GM19397 (cell line): ENCODE data around the gene THNSL1.
A peak's percentile ranks its signal among the peaks of the same experiment; 100 is the strongest.
"Not testable (repeated sequence)": the region's sequence is repeated elsewhere in the genome, so short reads cannot be mapped to it uniquely, and the experiment has no call there.

Experiments
- ATAC-seq: cut with Tn5 transposase; IDR thresholded peaks from one replicate; pipeline ENCODE4 v1.9.1; 2021; ENCODE audit warnings: mild to moderate bottlenecking, moderate library complexity; ENCODE audit not compliant: unreplicated experiment

The THNSL1 gene

DNA sequence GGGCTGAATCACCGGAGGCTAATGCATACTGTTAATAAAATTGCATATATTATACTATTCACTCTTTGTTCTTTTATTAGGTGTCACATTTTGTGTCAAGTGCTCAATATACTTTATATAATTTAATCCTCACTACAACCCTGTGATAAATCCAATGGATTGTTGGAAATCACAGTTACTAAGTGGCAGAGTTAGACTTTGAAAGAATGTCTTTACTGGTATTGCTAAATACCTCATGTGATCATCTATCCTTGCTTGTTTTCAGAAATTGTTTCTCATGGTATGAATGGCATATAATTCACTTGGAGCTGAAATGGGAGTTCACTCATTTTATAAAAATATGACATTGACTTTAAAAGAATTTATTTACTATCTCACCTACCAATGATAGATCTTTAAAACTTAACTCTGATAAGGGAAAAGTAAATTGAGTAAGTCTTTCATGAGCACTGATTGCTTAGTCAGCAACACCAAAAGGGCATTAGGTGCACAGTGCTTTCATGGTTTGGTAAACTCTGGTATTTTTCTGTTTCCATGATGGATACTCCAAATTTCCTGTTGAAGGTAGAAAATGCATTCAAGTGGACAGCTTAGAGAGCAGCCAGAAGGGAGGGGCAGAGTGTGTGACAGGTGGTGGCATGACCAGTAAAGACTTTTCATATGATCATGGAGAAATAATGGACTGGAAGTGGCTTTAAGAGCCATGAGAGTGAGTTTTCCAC is 23.0 kb upstream of the THNSL1 start:
- no peak for ATAC-seq

DNA sequence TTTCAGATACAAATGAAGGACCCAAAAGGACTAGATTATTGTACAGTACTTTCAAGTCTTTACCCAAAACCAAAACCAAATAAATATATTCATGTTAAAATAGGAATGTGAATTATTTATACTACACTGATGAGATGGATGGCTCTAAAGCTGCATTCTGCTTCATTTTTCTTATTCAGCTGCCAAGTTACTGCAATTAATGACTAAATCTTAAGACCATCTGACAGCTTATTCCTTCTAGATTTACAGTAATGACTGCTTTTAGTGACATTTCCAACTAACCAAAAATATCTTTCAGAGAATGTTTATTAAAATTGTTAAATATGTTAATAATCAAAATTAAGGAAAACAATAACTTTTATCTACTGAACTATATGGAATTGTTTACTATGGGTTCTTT is 21.3 kb upstream of the THNSL1 start:
- no peak for ATAC-seq

DNA sequence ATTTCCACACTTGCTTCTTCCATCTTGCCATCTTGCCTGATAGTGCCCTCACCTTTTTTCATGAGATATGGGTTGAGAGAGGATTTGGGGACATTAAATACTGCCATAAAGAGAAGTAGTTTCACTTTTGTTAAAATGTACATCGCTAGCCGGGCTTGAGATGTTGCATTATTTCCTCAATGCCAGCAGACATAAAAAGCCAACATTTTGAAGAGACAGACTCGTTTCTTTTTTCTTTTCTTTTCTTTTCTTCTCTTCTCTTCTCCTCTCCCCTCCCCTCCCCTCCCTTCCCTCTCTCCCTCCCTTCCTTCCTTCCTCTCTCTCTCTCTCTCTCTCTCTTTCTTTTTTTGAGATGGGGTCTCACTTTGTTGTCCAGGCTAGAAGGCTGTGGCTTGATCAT is 18.4 kb upstream of the THNSL1 start:
- ATAC-seq = no peak

DNA sequence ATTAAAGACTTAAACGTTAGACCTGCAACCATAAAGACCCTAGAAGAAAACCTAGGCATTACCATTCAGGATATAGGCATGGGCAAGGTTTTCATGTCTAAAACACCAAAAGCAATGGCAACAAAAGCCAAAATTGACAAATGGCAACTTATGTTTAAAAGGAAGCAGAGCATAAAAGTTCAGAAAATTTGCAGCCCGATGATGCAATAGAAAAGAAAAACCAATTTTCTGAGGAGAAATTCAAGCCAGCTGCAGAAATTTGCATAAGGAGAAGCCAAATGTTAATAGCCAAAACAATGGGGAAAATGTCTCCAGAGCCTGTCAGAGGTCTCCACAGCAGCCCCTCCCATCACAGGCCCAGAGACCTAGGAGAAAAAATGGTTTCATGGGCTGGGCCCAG is 4.8 kb upstream of the THNSL1 start:
- not testable (repeated sequence) for ATAC-seq

DNA sequence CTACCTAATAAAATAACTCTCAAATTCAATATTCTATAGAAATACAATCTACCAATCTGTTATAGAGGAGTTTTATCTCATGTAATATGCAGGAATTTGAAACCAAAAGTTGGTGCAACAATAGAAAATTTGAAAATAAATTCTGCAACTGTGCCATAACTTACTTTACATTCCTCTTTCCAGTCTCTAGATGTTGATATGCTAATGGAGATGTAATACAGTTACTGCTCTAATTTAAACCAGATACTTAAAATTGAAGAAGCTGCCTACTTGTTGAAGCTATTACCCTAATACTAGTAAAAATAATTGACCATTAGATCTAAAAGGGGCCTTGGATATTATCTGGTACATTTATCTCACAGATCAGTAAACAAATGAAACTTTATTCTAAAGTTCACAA is 1.8 kb upstream of the THNSL1 start:
- ATAC-seq = no peak

DNA sequence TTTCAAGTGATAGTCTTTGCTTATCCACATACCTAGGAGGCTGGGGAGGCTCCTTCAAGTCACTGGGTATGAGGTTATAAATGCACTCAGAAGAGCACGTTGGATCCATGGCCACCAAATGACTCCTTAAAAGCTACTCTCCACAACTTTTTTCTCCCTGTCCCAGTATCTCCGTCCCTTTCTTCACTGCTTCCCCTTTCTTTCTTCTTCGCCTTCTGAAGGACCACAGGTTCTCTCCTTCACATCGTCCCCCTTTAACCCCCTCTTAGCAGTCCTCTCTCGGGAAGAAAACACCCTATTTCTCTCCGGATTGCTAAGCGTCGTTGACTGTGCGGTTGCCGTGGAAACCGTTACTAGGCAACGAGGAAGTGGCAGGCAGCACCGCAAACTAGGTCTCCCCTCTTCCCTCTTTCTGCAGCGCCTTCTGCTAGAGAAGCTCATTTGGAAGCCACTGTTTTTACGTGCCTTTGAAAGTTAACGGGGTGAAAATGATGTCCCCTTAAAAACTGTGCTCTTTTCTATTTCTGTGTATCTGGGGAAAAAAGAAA is 510 bp upstream of the THNSL1 start, which contains the start of gene ENKUR:
ENKUR (minus strand) TSS at position 331 of the 548 bp plus-strand sequence; CDS start at position 109, 222 bp downstream.
- ATAC-seq = peak; percentile 64

DNA sequence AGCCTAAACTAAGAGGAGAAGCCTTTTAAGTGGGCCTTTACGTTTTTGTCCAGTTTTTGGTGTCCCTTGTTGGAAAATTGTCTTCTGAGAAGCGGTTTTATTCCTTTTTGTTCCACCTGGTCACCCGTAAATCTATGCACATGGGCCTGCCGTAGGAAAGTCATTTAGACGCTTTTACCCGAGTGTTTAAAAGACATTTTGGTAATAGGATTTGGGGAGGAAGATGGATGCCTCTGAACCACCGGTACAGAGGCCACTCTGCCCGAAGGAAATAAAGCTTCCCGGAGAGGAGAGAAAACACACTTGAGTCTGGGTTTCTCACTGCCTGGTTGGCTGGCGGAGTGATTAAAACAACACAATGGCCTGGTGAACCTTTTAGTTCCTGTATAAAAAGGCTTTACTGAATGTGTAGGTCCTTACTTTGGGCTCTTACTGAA is 760 bp downstream of the THNSL1 start:
- ATAC-seq = peak; percentile 2

DNA sequence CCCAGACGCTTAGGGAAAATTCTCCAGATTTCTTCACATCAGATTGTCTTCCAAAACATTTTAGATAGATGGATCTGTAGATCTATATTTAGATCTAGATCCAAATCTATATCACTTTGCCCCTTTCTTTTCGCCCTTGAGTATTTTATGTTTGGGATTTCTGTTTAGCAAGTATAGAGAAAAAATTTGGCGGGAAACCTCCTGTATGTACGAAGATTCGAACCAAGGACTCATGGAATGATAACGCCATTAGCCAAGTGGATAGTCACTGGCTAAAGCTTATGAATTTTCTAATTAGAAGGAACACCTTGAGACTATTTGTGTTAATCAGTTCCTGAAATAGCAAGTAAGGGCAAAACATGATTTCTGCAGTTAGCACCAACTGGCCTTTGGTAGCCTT is 1.2 kb downstream of the THNSL1 start:
- no peak for ATAC-seq

DNA sequence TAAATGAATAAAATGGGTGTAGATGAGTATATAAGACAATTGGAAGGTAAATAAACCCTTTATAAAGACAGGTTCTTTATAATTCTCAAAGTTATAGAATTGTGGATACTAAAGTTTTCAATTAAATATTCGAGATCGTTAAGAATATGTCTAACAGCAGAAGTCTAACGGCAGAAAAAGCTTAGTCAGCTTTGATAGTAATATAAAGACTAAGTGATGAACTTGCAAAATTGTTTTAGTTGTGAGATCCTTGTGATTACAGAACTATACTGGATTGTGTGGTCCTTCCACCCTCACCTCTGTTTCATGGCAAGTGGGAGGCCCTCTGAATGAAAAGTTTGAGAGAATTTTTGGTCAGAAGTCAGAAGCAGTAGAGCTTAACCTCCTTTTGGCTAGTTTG is 2.3 kb downstream of the THNSL1 start:
- no peak for ATAC-seq

DNA sequence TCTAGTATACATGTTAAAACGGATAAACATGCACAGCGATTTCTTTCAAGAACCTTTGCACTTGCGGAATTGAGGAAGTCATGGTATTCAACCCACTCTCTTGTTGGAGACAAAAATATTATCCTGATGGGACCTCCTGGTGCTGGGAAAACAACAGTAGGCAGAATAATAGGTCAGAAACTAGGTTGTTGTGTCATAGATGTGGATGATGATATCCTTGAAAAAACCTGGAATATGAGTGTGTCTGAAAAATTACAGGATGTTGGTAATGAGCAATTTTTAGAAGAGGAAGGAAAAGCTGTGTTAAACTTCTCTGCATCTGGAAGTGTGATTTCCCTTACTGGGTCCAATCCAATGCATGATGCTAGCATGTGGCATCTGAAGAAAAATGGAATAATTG is 6.9 kb downstream of the THNSL1 start:
- ATAC-seq = no peak

DNA sequence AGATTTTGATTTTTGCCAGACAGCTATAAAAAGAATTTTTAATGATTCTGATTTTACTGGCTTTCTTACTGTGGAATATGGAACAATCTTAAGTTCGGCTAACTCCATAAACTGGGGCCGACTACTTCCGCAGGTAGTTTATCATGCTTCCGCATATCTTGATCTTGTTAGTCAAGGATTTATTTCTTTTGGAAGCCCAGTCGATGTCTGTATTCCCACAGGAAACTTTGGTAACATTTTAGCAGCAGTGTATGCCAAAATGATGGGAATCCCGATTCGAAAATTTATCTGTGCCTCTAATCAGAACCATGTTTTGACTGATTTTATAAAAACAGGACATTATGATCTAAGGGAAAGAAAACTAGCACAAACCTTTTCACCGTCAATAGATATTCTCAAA is 8.1 kb downstream of the THNSL1 start:
- ATAC-seq = no peak

DNA sequence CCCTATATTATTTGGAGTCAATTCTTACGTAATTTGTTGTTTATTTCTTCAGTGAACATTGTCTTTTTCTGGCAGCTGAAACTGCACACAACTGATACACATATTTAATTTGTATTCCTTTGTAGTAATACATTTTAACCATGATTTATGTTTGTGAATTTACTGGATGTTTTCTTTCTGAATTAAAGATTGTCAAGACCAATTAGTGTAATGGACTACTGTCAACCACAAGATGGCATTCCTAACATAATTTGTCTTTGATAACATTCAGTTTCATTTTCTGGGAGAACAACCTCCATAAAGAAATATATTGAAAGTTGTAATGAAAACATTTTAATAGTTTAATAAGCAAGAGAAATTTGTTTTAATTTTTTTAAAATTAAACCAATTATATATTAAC is 10.1 kb downstream of the THNSL1 start:
- ATAC-seq = no peak

DNA sequence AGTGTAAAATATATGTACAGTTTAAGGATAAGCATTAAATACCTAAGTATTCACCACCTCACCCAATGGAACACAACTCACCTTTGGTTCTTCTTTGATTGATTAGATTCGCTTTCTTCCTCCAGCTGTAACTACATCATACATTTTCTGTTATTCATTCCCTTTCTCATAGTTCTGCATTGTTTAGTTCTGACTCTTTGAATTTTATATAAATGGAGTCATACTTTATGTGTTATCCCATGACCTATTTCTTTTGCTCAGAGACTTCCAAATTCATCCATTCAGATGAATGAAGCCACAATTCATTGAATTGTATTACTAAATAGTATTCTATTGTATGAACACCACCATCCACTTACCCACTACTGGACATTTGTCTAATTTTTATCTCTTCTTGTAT is 12.3 kb downstream of the THNSL1 start:
- no peak for ATAC-seq

DNA sequence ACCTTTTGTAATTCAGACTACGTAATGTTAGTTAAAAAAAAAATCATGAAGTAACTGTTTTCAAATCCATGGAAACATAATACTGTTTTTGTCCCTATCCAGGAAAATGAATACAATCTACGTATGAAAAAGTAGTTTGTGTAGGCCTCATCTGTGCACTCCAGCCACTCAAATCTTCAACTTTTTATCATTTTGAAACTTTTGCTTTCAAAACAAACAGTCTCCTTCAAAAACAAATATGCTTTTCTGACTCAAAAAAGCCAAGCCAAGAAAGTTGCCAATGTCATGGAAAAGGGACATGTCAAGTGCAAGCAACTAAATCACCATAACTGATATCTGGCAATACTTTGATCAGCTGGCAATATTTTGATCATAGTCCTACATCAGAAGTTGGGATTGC is 13.1 kb downstream of the THNSL1 start:
- no peak for ATAC-seq

DNA sequence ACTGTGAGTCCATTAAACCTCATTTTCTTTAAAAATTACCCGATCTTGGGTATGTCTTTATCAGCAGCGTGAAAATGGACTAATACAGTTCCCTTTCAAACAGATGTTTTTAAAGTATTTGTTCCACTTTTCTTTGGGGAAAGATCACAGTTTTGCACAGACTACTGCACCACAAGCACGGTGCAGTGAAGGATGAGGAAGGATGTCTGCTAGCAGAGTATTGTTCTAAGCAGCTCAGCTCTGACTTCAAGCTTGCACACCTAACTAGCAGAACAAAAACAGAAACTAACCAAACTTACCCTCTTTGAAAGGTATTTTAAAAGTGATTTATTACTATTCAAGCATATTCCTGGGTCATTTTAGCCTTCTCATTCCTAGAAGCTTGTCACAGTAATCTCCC is 20.0 kb downstream of the THNSL1 start:
- ATAC-seq = peak; percentile 95

DNA sequence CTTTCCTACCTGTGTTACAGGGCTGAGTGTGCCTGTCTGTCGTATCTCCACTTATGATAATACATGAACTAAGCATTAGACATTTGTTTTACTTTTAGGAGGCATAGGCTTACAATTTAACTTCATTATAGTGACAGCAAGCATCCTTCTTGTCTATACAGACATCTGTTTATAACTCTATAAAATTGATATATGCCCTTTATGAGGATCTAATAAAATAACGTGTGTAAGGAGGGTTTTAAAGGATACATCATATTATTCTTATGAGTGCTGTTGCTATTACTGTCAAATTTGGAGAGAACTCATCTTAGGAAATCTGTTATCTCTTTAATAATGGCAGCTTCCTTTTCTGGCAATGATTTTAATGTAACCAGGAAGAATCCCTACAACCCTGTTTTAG is 21.9 kb downstream of the THNSL1 start:
- ATAC-seq = no peak

DNA sequence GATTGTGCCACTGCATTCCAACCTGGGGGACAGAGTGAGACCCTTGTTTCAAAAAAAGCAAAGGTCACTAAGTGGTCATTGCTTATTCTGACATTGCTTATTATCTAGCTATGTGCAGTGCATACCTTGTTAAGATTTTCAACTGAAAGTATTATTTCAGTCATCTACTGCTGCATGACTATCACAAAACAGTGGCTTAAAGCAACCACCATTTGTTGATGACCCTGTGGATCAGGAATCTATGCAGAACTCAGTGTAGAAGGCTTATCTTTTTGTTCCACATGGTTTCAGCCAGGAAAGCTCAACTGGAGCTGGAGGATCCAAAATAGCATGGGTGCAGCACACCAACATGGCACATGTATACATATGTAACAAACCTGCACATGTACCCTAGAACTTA is 23.1 kb downstream of the THNSL1 start:
- no peak for ATAC-seq

DNA sequence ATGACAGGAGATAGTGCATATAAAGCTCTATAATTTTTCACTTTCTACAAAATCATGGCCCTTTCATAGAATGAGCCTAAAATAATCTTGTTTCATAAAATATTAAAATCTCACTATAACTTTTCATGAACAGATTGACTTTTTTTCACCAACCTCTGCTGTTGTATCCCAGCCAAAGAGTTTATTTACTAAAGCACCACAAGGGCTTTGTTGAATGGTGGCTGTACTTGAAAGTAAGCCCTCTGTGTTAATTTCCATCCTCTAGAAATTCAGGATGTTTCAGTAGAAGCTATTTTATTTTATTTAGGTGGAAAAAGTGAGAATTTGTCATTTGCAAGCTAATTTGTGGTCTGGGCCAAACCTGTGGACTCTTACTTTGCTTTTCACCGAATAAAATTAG is 30.2 kb downstream of the THNSL1 start:
- ATAC-seq = no peak

DNA sequence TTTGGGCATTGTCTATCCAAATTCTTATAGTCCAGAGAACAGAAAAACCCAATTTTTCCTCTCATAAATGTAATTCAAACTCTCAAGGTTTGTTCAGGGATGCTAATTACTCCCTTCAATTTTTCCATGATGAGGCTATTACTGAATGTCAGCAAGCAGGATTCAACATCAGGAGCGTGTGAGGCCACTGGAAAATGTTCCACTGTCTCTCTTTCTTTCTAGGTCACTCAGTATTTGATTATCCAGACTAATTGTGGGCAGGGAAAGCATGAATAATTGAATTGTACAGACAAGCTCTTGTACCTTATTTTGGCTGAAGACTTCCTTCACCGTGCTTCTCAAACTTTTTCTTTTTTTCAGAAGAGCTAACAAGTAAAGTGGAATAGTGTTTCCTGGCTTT is 30.7 kb downstream of the THNSL1 start:
- no peak for ATAC-seq

DNA sequence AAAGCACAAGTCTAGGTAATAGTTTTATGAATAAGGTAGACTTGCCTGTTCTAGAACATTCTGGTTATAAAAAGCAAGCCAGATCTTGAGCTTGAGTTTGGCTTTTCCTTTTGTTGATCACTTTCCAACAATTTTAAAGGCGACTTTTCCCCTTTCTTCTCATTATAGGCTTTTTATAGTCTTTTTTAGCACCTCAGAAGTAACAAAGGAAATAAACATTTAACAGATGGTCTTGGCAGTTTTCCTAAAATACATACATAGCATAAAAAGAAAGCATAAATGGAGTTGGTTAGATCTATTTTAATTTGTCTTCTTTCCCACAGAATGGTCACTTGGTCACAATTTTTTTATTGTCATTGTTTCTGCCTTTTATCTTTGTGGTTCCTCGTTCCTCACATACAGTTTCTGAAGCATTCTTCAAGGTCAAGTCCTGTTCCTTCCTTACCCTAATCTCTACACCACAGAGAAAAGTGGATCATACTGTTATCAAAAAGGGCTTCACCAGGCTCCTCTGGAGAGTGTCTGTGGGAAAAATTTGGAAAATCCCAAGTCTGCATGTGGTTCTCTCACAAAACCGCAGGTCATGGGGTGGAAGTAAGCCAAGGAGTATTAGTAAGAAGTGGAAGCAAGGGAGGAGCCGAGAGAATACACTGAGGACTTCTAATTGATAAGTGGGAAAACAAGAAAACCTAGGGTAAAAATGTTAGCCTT is 31.3 kb downstream of the THNSL1 start:
- no peak for ATAC-seq

DNA sequence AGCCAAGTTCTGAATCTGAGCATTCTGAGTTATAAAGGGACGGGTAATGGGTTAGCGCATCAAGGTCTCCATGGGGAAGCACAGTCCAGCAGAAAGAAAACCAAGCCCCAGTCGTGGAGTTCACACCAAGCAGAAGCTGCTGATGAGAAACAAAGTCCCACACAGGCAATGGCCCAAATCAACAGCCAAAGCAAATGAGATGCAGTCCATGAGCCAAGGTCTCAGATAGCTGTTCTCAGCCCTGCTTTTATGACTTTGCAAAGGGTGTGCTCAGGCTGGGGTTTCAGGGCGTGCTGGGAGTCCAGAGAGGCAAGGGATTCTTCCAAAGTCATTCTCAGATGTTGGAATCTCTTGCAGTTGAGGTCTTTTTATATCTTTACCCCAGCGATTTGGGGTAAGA is 32.0 kb downstream of the THNSL1 start:
- no peak for ATAC-seq

DNA sequence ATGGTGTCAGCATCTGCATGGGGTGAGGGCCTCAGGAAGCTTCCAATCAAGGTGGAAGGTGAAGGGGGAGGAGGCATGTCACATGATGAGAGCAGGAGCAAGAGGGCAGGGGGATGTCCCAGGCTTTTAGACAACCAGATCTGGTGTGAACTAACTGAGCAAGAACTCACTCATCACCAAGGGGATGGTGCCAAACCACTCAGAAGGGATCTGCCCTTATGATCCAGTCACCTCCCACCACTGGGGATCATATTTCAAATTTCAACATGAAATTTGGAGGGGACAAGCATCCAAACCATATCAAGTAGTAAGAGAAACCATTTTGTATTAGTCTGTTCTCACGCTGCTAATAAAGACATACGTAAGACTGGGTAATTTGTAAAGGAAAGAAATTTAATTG is 33.6 kb downstream of the THNSL1 start:
- no peak for ATAC-seq
